GM23338 (cell line): ENCODE results near the gene MEOX1. TPM values are rescaled to one million over a fixed set of nuclear protein-coding genes. Genes with fewer than 3 reads are reported as not detected.

Experiments
- ATAC-seq: fragments of 200-7000 bp; cut with Tn5 transposase; 3 replicates; pipeline ENCODE4 v1.9.1; 2020
- DNase-seq: peaks from one replicate; pipeline ENCODE4 v3.0.0-alpha.2; 2015; ENCODE audit warnings: low spot score
- H2AFZ ChIP-seq: fragments of 200-600 bp; sonication (generic); 2 replicates; pipeline ENCODE4 v1.8.0; 2016; ENCODE audit warnings: antibody characterized with exemption, mild to moderate bottlenecking, moderate library complexity
- H3F3A ChIP-seq: fragments of 200-600 bp; sonication (generic); replicated peaks from 2 replicates; pipeline ENCODE4 v1.8.0; 2017; ENCODE audit warnings: antibody characterized with exemption, mixed run types, low read depth
- H3K27ac ChIP-seq: fragments of 200-600 bp; sonication (generic); 2 replicates; pipeline ENCODE4 v1.6.1; 2016; ENCODE audit warnings: low read depth
- H3K27me3 ChIP-seq: fragments of 200-600 bp; sonication (generic); 2 replicates; pipeline ENCODE4 v1.8.0; 2016; ENCODE audit warnings: mild to moderate bottlenecking, mixed run types, moderate library complexity; ENCODE audit not compliant: insufficient read depth
- H3K36me3 ChIP-seq: fragments of 200-600 bp; sonication (generic); 2 replicates; pipeline ENCODE4 v1.8.0; 2016; ENCODE audit warnings: mild to moderate bottlenecking; ENCODE audit not compliant: insufficient read depth
- H3K4me1 ChIP-seq: fragments of 200-600 bp; sonication (generic); 2 replicates; pipeline ENCODE4 v1.8.0; 2016; ENCODE audit warnings: mild to moderate bottlenecking, moderate library complexity; ENCODE audit not compliant: insufficient read depth
- H3K4me2 ChIP-seq: fragments of 200-600 bp; sonication (generic); 2 replicates; pipeline ENCODE4 v1.7.1; 2017; ENCODE audit warnings: mixed run types
- H3K4me3 ChIP-seq: fragments of 200-600 bp; sonication (generic); 2 replicates; pipeline ENCODE4 v1.6.1; 2016; ENCODE audit warnings: mixed run types
- H3K79me2 ChIP-seq: fragments of 200-600 bp; sonication (generic); replicated peaks from 2 replicates; pipeline ENCODE4 v1.8.0; 2017; ENCODE audit warnings: mild to moderate bottlenecking; ENCODE audit not compliant: insufficient read depth
- H3K9me2 ChIP-seq: fragments of 200-600 bp; sonication (generic); 2 replicates; pipeline ENCODE4 v1.8.0; 2017; ENCODE audit not compliant: insufficient read depth
- H4K20me1 ChIP-seq: fragments of 200-600 bp; sonication (generic); replicated peaks from 2 replicates; pipeline ENCODE4 v1.8.0; 2017; ENCODE audit warnings: mild to moderate bottlenecking; ENCODE audit not compliant: insufficient read depth
- H3K27ac Mint-ChIP-seq: 2 replicates; pipeline ENCODE4 v1.8.0; 2020; ENCODE audit warnings: inconsistent platforms, mild to moderate bottlenecking, moderate library complexity, mixed read lengths
- H3K27me3 Mint-ChIP-seq: 3 replicates; pipeline ENCODE4 v1.8.0; 2022; ENCODE audit warnings: low read depth, mild to moderate bottlenecking, moderate library complexity, mixed read lengths, inconsistent platforms; ENCODE audit not compliant: insufficient read depth, poor library complexity
- H3K36me3 Mint-ChIP-seq: 3 replicates; pipeline ENCODE4 v1.8.0; 2021; ENCODE audit warnings: low read depth, mild to moderate bottlenecking, inconsistent platforms, moderate library complexity, mixed read lengths
- H3K4me1 Mint-ChIP-seq: 3 replicates; pipeline ENCODE4 v1.8.0; 2020; ENCODE audit warnings: mild to moderate bottlenecking, inconsistent platforms, mixed read lengths
- H3K4me3 Mint-ChIP-seq: 3 replicates; pipeline ENCODE4 v1.8.0; 2021; ENCODE audit warnings: moderate library complexity, mild to moderate bottlenecking, inconsistent platforms, mixed read lengths
- H3K9me3 Mint-ChIP-seq: 3 replicates; pipeline ENCODE4 v1.8.0; 2020; ENCODE audit warnings: moderate library complexity, mild to moderate bottlenecking, inconsistent platforms, mixed read lengths
- CREB1 ChIP-seq: fragments of 250-450 bp; sonication (Bioruptor Pico); IDR thresholded peaks from 2 replicates; pipeline ENCODE4 v1.5.0; 2020; ENCODE audit warnings: low read depth, mild to moderate bottlenecking, moderate library complexity
- EZH2 ChIP-seq: fragments of 200-600 bp; sonication (generic); IDR thresholded peaks from one replicate; pipeline ENCODE4 v1.8.0; 2017; ENCODE audit warnings: antibody characterized with exemption, mild to moderate bottlenecking, low read depth; ENCODE audit not compliant: unreplicated experiment
- EZH2phosphoT487 ChIP-seq: fragments of 200-600 bp; sonication (generic); IDR thresholded peaks from one replicate; pipeline ENCODE4 v1.8.1; 2018; ENCODE audit warnings: antibody characterized with exemption; ENCODE audit not compliant: unreplicated experiment
- JUNB ChIP-seq: IDR thresholded peaks from one replicate; pipeline ENCODE4 v1.6.1; 2016; ENCODE audit warnings: antibody characterized with exemption; ENCODE audit not compliant: unreplicated experiment
- NANOG ChIP-seq: IDR thresholded peaks from 2 replicates; pipeline ENCODE4 v1.6.1; 2016; ENCODE audit warnings: antibody characterized with exemption, borderline replicate concordance
- POLR2AphosphoS5 ChIP-seq: IDR thresholded peaks from 2 replicates; pipeline ENCODE4 v1.6.1; 2016; ENCODE audit warnings: antibody characterized with exemption, low read depth
- REST ChIP-seq: IDR thresholded peaks from one replicate; pipeline ENCODE4 v1.6.1; 2018; ENCODE audit warnings: antibody characterized with exemption; ENCODE audit not compliant: unreplicated experiment
- STAT1 ChIP-seq: IDR thresholded peaks from one replicate; pipeline ENCODE4 v1.6.1; 2016; ENCODE audit warnings: antibody characterized with exemption; ENCODE audit not compliant: unreplicated experiment
- ZNF114 ChIP-seq: fragments of 250-450 bp; sonication (Bioruptor Pico); IDR thresholded peaks from 2 replicates; pipeline ENCODE4 v1.5.0; 2020; ENCODE audit warnings: mild to moderate bottlenecking, moderate library complexity
- ZNF331 ChIP-seq: fragments of 250-450 bp; sonication (Bioruptor Pico); IDR thresholded peaks from 2 replicates; pipeline ENCODE4 v1.5.0; 2020; ENCODE audit warnings: low read depth, mild to moderate bottlenecking, moderate library complexity
- ZNF462 ChIP-seq: fragments of 250-450 bp; sonication (Bioruptor Pico); IDR thresholded peaks from 2 replicates; pipeline ENCODE4 v1.5.0; 2020; ENCODE audit warnings: mild to moderate bottlenecking, moderate library complexity
- polyA plus RNA-seq: library from polyadenylated mRNA; unstranded; fragments of >200 nt; fragmentation: Nextera tagmentation; extraction: Ambion mirVana; gene quantifications from 2 replicates; pipeline ENCODE4 v1.2.1, GENCODE V29; 2016
- total RNA-seq: library from RNA; depleted of rRNA; stranded (reverse); fragments of >200 nt; shearing (Covaris generic); gene quantifications from 2 replicates; pipeline ENCODE4 v1.2.3, GENCODE V29; 2014
- TF ChIP-seq, protein P1 (sequence below), 2 experiments: fragments of 200-600 bp in 1 of 2; sonication (generic) in 1 of 2; conservative IDR thresholded peaks; 2 replicates each; pipeline versions ENCODE4 v1.5.1 to v1.6.1; 2016 to 2017; ENCODE audit warnings: antibody characterized with exemption in 2 of 2, low read depth in 2 of 2, mild to moderate bottlenecking in 2 of 2, moderate library complexity in 1 of 2
- TF ChIP-seq, protein P2 (sequence below): IDR thresholded peaks from 2 replicates; pipeline ENCODE4 v1.6.1; 2016; ENCODE audit warnings: antibody characterized with exemption

Gene MEOX1
- total and polyA plus RNA-seq, 2 experiments from 2014 or later = not detected

- Histone ChIP-seq H3K4me1 (no peaks in the 10 kb centered on the region), H3K4me3 (no peak overlapping the region), H3K4me2 (no peak overlapping the region), H2AFZ (no peak overlapping the region), H3K36me3 (no peaks in the 10 kb centered on the region), H3F3A (no peaks in the 10 kb centered on the region), H3K27me3 (no peaks in the 10 kb centered on the region), H3K79me2 (no peaks in the 10 kb centered on the region), H3K27ac (no peak overlapping the region), H3K9me2 (no peaks in the 10 kb centered on the region; the same call in 1 of the 2 replicates), H4K20me1 (no peaks in the 10 kb centered on the region)
- Mint-ChIP-seq H3K36me3 (no peaks in the 10 kb centered on the region; the same call in 2 of the 3 replicates), H3K4me3 (no peak overlapping the region), H3K27ac (no peak overlapping the region), H3K9me3 (0 out of 3 replicates have a peak, but pooled peaks cover 2% of the 10 kb centered on the region), H3K27me3 (peaks cover 10% of the 10 kb centered on the region), H3K4me1 (no peaks in the 10 kb centered on the region; the same call in 2 of the 3 replicates)
- DNase-seq = no peak
- ATAC-seq = no peak
- TF ChIP-seq POLR2AphosphoS5 = no peak
- no peak for TF ChIP-seq EZH2phosphoT487
- TF ChIP-seq NANOG = no peak
- no peak for TF ChIP-seq ZNF462 (CRISPR knock-in tag)
- TF ChIP-seq, protein P1, sequence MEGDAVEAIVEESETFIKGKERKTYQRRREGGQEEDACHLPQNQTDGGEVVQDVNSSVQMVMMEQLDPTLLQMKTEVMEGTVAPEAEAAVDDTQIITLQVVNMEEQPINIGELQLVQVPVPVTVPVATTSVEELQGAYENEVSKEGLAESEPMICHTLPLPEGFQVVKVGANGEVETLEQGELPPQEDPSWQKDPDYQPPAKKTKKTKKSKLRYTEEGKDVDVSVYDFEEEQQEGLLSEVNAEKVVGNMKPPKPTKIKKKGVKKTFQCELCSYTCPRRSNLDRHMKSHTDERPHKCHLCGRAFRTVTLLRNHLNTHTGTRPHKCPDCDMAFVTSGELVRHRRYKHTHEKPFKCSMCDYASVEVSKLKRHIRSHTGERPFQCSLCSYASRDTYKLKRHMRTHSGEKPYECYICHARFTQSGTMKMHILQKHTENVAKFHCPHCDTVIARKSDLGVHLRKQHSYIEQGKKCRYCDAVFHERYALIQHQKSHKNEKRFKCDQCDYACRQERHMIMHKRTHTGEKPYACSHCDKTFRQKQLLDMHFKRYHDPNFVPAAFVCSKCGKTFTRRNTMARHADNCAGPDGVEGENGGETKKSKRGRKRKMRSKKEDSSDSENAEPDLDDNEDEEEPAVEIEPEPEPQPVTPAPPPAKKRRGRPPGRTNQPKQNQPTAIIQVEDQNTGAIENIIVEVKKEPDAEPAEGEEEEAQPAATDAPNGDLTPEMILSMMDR (conservative IDR thresholded peaks at IDR 0.05; ENCODE audit: low read depth in 2 of 2) = no peak
- TF ChIP-seq, protein P2, sequence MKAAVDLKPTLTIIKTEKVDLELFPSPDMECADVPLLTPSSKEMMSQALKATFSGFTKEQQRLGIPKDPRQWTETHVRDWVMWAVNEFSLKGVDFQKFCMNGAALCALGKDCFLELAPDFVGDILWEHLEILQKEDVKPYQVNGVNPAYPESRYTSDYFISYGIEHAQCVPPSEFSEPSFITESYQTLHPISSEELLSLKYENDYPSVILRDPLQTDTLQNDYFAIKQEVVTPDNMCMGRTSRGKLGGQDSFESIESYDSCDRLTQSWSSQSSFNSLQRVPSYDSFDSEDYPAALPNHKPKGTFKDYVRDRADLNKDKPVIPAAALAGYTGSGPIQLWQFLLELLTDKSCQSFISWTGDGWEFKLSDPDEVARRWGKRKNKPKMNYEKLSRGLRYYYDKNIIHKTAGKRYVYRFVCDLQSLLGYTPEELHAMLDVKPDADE = no peak
- TF ChIP-seq CREB1 (CRISPR knock-in tag) = no peak
- TF ChIP-seq ZNF114 (CRISPR knock-in tag) = no peak
- no peak for TF ChIP-seq ZNF331 (CRISPR knock-in tag)
- no peak for TF ChIP-seq JUNB
- TF ChIP-seq STAT1 = no peak
- no peak for TF ChIP-seq EZH2
- no peak for TF ChIP-seq REST
Observed at GRCh38 chr17:43613917-43614316, 47.8 kb downstream of the MEOX1 start.
